GM18507 (cell line): ENCODE data around the gene BAZ2A.
"Not testable (repeated sequence)": the region's sequence is repeated elsewhere in the genome, so short reads cannot be mapped to it uniquely, and the experiment has no call there.

Experiments
- DNase-seq: peaks from one replicate; pipeline ENCODE4 v3.0.0; 2011; ENCODE audit warnings: low read depth; ENCODE audit not compliant: insufficient read length; ENCODE audit errors: extremely low spot score
- FAIRE-seq: peaks from 2 replicates; lab custom pipeline; 2011; peaks lifted over from hg19 to GRCh38; lab: Jason Lieb, UNC

BAZ2A gene

DNA sequence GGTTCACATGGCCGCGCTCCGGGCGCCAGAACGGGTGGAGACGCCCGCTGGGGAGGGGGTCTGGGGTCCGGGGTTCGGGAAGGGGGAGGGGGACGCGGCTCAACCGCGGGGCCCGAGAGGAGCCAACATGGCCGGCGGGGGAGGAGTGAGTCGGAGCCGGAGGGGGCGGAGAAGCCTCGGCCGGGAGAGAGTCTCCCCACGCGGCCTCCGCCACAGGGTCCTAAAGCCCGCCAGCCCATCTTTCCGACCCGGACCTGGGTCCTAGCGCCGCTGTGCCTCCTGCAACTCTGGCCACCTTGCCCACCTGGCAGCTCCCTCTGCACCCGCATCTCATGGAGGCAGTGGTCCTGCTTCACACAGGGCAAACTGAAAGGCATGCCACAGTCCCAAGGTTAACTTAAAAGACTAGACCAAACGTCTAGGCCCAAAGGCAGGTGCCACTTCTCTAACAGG, at the start of gene BAZ2A:
Gene BAZ2A (minus strand): TSS at position 147 of the 453 bp plus-strand sequence. CDS start 12,796 bp downstream, outside the sequence.
- peak; percentile 78 for DNase-seq
- FAIRE-seq = peak; percentile 75

DNA sequence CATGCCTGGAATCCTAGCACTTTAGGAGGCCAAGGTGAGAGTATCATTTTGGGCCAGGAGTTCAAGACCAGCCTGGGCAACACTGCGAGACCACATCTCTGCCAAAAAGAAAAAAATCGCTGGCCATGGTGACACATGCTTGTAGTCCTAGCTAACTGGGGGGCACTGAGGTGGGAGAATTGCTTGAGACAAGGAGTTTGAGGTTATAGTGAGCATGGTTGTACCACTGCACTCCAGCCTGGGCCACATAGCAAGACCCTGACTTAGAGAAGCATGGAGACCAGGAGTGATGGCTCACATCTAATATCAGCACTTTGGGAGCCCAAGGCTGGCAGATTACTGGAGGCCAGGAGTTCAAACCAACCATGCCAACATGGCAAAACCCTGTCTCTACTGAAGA, 48.7 kb upstream of the BAZ2A start:
- DNase-seq (no peak), FAIRE-seq (no peak)

DNA sequence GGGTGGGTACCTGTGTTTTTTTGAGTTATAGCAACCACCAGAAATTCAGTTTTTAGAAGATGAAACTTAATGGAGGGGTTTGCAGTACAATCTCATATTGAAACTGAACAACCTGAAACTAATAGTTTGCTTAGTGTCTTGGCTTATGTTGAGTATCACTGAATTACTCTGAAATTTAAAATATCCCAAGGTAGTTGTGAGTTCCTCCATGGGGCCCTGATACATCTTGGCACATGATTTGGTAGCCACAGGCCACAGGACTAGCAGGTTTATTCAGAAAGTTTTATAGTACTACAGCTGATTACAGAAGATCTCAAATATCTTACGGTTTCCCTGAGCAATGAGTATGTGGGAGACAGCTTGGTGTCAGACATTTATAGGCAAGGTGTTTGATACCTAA, 47.6 kb upstream of the BAZ2A start:
- FAIRE-seq = no peak
- no peak for DNase-seq

DNA sequence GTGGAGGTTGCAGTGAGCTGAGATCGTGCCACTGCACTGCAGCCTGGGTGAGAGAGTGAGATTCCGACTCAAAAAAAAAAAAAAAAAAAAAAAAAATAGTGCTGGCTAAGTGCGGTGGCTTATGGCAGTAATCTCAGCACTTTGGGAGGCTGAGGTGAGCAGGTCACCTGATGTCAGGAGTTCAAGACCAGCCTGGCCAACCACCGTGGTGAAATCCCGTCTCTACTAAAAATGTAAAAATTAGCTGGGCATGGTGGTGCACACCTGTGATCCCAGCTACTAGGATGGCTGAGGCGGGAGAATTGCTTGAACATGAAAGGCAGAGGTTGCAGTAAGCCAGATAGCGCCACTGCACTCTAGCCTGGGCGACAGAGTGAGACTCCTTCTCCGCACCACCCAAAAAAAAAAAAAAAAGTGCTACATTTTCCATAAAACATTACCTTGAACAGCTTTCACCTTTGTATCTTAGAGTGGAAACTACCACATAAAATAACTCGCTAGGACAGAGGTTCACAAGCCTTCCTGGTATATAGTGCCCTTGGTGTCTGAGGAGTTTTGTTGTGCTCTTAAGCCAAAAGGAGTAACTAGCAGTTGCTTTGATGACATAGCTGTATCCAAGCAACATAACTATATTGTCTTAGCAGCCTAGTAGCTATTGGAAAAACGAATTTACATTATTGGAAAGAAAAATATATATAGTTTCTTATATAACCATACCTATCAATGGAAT, 46.9 kb upstream of the BAZ2A start:
- no peak for DNase-seq
- FAIRE-seq = no peak

DNA sequence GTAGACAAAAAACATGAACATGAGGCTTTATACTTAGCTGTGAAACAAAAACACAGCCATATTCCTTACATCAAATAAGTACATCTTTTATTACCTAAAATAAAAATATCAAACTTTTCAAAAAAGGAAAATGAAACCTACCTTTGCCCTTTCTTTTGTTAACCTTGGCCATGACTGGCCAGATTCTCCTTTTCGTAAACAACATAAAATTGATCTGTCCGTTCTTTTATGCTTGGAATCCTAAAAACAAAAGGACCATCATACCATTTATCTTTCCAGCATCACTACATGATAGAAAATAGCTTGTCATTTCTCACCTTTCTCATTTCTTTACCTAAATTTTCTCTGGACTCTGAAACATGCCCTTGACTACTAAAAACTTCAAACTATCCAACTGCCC, 41.5 kb upstream of the BAZ2A start:
- FAIRE-seq (no peak), DNase-seq (no peak)

DNA sequence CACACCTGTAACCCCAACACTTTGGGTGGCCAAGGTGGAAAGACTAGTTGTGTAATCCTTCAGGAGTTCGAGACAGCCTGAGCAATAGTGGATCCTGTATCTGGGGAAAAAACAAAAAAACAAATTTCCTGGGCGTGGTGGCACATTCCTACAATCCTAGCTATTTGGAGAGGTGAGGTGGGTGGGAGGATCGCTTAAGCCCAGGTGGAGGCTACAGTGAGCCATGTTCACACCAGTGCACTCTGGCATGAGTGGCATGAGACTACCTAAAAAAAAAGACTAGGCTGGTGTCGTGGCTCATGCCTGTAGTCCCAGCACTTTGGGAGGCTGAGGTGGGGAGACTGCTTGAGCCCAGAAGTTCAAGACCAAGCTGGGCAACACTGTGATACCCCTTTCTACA, 40.7 kb upstream of the BAZ2A start:
- no peak for FAIRE-seq
- no peak for DNase-seq

DNA sequence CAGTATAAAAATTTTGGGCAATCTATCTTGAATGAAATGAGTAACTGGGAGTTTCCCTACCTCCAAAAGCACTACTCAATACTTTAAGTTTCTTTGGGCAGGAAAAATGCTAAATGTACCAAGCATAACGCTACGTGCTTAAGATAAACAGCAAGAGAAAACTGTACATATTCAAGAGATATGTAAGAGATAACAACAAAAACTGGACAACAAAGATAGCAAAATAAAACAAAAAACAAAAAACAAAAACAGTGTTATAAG, 38.0 kb upstream of the BAZ2A start:
- FAIRE-seq (no peak), DNase-seq (no peak)

DNA sequence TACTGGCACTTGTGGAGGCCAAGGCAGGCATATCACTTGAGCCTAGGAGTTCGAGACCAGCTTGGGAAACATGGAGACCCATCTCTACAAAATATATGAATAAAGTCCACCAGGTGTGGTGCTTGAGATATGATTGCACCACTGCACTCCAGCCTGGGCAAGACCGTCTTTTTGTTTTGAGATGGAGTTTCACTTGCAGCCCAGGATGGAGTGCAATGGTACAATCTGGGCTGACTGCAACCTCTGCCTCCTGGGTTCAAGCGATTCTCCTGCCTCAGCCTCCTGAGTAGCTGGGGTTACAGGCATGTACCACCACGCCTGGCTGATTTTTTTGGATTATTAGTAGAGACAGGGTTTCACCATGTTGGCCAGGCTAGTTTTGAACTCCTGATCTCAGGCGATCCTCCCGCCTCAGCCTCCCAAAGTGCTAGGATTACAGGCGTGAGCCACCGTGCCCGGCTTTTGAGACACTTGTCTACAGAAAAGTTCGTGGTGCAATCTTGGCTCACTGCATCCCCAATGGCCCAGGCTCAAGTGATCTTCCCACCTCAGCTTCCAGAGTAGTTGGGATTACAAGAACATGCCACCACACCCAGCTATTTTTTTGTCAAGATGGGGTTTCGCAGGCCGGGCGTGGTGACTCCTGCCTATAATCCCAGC, 32.0 kb upstream of the BAZ2A start:
- FAIRE-seq (no peak), DNase-seq (no peak)

DNA sequence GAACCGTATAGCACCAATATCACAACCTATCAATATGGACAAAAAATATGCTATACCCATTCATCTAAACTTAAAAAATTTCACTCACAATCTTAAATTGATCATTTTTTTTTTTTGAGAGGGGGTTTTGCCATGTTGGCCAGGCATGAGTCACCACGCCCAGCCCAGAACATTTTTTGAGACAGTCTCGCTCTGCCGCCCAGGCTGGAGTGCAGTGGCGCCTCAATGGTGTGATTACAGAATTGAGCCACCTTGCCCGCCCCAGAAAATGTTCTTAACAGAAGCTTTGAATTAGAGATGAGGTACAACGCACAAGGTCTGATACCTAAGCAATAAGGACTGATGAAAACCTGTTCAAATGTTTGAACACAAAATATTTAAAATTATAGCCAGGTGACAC, 31.4 kb upstream of the BAZ2A start:
- FAIRE-seq (no peak), DNase-seq (no peak)

DNA sequence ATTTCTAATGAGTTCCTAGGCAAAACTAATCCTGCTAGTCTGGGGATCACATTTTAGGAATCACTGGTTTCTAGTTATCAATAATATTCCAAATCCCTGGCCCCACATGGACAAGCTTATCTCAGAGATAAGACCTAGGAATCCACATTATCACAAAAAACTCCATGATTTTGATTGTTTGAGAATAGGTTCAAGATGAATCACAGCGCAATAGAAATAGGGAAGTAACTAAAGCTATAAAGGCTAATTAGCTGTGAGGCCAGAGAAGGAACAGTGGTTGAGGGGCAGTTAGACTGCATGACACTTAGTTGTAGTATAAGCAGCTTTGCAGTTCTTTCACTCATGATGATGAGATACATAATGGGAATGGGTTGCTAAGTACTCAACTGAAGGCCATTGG, 28.8 kb upstream of the BAZ2A start:
- no peak for FAIRE-seq
- no peak for DNase-seq

DNA sequence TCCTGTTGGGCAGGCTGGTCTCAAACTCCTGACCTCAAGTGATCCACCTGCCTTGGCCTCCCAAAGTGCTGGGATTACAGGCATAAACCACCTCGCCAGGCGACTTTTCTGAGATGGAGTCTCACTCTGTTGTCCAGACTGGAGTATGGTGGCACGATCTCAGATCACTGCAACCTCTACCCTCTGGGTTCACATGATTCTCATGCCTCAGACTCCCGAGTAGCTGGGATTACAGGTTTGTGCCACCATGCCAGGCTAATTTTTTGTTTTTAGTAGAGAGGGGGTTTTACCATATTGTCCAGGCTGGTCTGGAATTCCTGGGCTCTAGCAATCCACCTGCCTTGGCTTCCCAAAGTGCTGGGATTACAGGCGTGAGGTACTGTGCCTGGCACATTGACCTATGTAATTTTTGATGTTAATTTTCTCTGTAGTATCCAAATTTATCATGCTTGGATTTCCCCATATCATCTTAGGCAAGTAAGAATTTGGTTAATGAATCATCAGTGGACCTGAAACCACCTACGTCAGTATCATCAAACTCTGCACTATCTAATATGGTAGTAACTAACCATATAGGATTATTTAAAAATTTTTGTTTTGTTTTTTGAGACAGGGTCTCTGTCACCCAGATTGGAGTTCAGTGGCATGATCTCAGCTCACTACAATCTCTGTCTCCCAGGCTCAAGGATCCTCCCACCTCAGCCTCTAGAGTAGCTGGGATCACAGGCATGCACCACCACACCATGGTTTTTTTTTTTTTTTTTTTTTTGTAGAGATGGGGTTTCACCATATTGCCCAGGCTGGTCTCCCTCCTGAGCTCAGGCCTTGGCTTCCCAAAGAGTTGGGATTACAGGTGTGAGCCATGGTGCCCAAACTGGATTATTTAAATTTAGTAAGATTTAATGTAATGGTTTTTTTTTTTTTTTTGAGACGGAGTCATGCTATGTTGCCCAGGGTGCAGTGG, 27.6 kb upstream of the BAZ2A start:
- DNase-seq (no peak), FAIRE-seq (peak; percentile 51)

DNA sequence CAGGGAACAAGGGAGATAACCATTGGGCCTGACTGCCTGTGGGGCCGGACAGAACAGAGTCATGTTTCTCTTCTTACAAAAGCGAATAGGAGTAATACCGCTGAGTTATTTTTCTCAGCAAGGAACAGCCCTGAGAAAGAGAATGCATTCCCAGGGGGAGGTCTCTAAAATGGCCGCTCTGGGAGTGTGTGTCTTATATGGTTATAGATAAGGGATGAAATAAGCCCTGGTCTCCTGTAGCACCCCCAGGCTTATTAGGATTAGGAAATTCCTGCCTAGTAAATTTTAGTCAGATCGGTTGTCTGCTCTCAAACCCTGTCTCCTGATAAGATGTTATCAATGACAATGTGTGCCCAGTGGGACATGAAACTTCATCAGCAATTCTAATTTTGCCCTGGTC, 23.7 kb upstream of the BAZ2A start:
- not testable (repeated sequence) for DNase-seq, FAIRE-seq

DNA sequence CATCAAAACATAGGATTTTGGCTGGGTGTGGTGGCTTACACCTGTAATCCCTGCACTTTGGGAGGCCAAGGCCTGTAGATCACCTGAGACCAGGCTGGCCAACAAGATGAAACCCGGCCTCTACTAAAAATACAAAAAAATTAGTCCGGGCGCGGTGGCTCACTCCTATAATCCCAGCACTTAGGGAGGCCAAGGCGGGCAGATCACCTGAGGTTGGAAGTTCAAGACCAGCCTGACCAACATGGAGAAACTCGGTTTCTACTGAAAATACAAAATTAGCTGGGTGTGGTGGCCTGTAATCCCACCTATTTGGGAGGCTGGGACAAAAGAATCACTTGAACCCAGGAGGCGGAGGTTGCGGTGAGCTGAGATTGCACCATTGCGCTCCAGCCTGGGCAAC, 17.9 kb upstream of the BAZ2A start:
- DNase-seq, FAIRE-seq: not testable (repeated sequence)

DNA sequence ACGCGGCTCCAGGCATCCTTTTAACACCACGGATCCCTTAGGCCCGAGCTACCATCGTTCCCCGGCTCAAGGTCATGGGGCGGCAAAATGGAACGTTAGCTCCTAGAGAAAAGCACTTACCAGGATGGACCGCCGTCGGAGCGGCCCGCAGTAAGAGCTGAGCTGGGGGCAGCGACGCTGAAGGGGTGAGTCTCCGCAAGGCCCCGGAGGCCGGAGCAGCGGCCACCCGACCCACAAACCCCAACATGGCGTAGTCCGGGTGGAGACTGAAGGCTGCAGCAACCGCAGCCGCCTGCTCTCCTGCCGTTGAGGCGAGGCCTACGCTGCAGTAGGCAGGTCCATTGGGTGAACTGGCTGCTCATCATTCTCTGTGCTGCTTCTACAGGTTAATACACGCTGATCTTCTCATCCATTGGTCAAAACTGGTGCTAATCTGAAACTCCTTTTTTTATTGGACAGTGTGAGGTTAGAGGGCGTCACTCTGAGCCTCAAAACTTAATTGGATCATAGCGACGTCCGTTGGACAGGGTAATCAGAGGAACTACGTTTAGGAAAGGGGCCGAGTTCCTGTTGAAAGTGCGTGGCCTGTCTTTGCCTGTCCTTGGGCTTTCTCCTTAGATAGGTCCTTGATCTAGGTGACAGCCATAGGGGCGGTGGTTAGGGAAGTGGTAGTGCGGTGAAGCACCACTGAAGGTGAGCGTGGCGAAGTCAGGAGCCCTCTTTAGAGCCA, 15.8 kb upstream of the BAZ2A start, which contains the start of gene ATP5F1B:
Gene ATP5F1B (minus strand): TSS at position 268 of the 730 bp plus-strand sequence. CDS start 21 bp downstream, at position 247.
- FAIRE-seq (peak; percentile 98), DNase-seq (peak; percentile 93)

DNA sequence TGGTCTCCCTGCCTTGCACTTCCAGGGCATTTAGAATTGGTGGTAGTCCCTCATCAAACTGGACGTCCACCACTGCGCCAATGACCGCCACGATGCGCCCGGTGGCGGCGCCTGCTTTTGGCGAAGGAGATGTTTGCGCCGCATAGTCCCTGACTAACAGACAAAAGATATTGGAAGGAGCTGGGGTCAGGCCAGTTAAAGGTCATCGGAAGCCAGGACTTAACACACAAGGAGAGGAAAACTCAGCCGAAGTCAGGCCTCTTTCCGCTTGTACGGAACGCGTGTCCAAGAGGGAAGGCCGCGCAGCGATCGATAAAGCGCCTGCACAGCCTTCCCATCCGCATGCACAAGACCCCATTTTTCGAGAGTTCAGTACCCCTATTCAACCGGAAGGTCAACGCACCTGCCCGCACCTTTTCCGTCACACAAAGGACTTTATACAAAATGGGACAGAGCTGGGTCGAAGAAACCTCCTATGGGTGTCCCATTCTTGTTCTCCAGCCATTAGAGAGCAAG, 15.1 kb upstream of the BAZ2A start:
- FAIRE-seq = no peak
- no peak for DNase-seq

DNA sequence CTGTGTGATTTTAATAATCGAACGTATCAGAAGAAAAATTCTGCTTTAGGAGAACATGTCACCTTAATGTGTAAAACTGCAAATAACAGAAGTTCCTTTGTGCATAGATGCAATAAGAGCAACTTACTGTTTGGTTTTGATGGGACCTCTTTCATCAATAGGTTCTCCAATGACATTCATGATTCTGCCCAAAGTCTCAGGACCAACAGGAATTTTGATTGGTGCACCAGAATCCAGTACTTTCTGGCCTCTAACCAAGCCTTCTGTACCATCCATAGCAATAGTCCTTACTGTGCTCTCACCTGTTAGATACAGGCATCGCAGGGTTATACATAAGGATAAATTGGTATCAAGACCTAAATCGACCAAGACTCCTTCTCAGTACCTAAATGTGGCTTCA, 14.5 kb upstream of the BAZ2A start:
- no peak for FAIRE-seq
- DNase-seq = no peak

DNA sequence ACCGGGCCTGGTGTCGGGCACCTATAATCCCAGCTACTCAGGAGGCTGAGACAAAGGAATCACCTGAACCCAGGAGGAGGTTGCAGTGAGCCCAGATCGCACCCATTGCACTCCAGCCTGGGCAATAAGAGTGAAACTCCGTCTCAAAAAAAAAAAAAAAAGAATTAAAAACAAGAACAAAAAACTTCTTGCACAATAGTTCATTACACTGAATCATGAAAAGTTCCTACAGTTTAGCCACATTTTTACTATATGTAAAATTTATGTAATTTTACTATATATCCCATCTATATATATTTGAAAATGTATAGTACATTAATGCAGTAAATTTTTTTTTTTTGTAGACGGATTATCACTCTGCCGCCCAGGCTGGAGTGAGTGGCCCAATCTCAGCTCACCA, 11.1 kb upstream of the BAZ2A start:
- no peak for DNase-seq

DNA sequence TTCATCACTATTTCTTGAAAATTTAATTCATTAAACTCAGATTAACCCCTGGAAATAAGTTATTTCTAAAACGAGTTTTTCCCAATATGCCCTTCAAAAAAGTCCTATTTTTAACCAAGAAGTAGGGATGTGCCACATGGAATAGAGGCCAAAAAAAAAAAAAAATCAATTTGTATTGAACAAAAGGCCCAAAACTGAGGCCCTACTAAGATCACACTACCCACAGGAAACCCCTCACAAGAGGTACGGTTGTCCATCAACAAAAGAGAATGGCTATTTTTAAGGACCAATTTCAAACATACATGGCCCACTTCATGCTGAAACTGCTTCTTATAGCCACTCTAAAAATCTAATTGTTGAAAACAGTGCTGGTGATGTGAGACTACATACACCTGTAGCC, 7.5 kb upstream of the BAZ2A start:
- FAIRE-seq = no peak
- DNase-seq = no peak

More for the DNA sequence above, 11.1 kb upstream of the BAZ2A start:
- no peak for FAIRE-seq
